Measurements from ENCODE around the gene EVL. TPM values are rescaled to one million over a fixed set of nuclear protein-coding genes. Genes with fewer than 3 reads are reported as not detected.

EVL gene
- total RNA-seq, 2 experiments from 2014 or later: 206 to 298 TPM

DNA sequence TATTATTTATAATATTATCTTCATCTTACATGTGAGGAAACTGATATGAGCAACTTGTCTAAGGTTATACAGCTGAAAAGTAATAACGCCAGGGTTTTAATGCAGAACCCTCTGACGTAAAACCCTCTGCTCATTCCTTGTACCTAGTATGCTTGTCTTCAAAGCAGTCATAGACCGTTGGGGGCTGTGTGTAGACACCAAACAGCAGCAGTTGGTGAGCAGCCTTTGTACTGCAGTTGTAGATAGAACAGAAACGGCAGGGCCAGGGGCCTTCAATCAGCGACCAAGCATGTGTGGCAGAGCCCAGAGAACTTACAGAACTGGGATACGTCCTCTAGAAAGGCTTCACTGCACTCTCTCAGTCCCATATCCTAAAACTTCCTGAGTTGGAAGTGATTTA lies 28.1 kb downstream of the EVL start:
- H3K36me3 ChIP-seq (ENCODE audit: insufficient read depth, low read length): peaks cover 91% of the 10 kb centered on the region
- TF ChIP-seq EZH2phosphoT487 (IDR thresholded peaks at IDR 0.05; ENCODE audit: borderline replicate concordance, low read depth, low read length) (no peak), CTCF (conservative IDR thresholded peaks at IDR 0.05; ENCODE audit: low read length) (no peak)
- no peak overlapping the region for H2AFZ ChIP-seq (ENCODE audit: low read length)
- no peak overlapping the region for H3K27ac ChIP-seq (ENCODE audit: low read depth, low read length, poor library complexity, severe bottlenecking)
- DNase-seq (ENCODE audit: low spot score): no peak
- no peaks in the 10 kb centered on the region for H3K9me2 ChIP-seq (ENCODE audit: insufficient read depth, low read length)
- no TSS peak for BruUV-seq (replicated peaks)
- no peaks in the 10 kb centered on the region for H3K9me3 ChIP-seq (ENCODE audit: low read length)
- H3K79me2 ChIP-seq (ENCODE audit: insufficient read depth, low read depth, low read length): peaks cover 10% of the 10 kb centered on the region; the same call in 1 of the 2 replicates
- no peak overlapping the region for H3K4me3 ChIP-seq (ENCODE audit: low read depth, low read length, poor library complexity, severe bottlenecking)
- ChIA-PET POLR2A (no interaction called here), CTCF (ENCODE audit: unreplicated experiment) (no interaction called here)
- H3K4me2 ChIP-seq (ENCODE audit: low read length): no peak overlapping the region
- no peaks in the 10 kb centered on the region for H3K4me1 ChIP-seq (ENCODE audit: insufficient read depth, low read length, poor library complexity, severe bottlenecking)
- intact Hi-C loops (cut with micrococcal nuclease; ENCODE audit: unreplicated experiment): no loop called here
- H4K20me1 ChIP-seq (ENCODE audit: insufficient read depth, low read length): no peaks in the 10 kb centered on the region

DNA sequence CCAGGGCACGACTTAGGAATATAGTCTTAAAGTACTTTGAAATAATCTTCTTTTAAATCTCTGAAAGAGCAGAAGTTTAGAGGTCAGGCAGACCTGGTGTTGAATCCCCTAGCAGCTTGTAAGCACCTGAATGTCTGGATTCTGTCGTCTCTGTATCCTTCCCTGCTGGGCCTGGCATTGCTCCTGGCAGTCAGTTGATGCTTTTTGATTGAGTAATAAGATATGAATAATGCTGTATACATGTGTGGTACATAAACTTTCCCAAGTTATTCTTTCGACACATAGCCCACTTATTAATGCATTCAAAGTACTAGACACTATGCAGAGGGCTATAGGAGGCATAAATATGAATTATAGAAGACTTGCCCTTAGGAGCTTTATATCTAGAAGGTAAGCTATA lies 31.4 kb downstream of the EVL start:
- Histone ChIP-seq H3K9me3 (ENCODE audit: low read length) (no peaks in the 10 kb centered on the region), H3K27ac (ENCODE audit: low read depth, low read length, poor library complexity, severe bottlenecking) (no peak overlapping the region), H2AFZ (ENCODE audit: low read length) (no peak overlapping the region), H3K9me2 (ENCODE audit: insufficient read depth, low read length) (no peaks in the 10 kb centered on the region), H3K4me2 (ENCODE audit: low read length) (no peak overlapping the region), H4K20me1 (ENCODE audit: insufficient read depth, low read length) (no peaks in the 10 kb centered on the region), H3K4me1 (ENCODE audit: insufficient read depth, low read length, poor library complexity, severe bottlenecking) (peaks cover 2% of the 10 kb centered on the region), H3K4me3 (ENCODE audit: low read depth, low read length, poor library complexity, severe bottlenecking) (no peak overlapping the region), H3K79me2 (ENCODE audit: insufficient read depth, low read depth, low read length) (peaks cover 10% of the 10 kb centered on the region; the same call in 1 of the 2 replicates), H3K36me3 (ENCODE audit: insufficient read depth, low read length) (peaks cover 92% of the 10 kb centered on the region)
- BruUV-seq (replicated peaks): no TSS peak
- CTCF ChIA-PET (ENCODE audit: unreplicated experiment): no interaction called here
- TF ChIP-seq CTCF (conservative IDR thresholded peaks at IDR 0.05; ENCODE audit: low read length) (no peak), EZH2phosphoT487 (IDR thresholded peaks at IDR 0.05; ENCODE audit: borderline replicate concordance, low read depth, low read length) (no peak)
- intact Hi-C loops (cut with micrococcal nuclease; ENCODE audit: unreplicated experiment): no loop called here
- no peak for DNase-seq (ENCODE audit: low spot score)
- POLR2A ChIA-PET: interaction anchor here (2.1 kb wide), 1 partner anchor 15 kb away, joined by 7 read pairs; no protein-coding TSS in a partner anchor

DNA sequence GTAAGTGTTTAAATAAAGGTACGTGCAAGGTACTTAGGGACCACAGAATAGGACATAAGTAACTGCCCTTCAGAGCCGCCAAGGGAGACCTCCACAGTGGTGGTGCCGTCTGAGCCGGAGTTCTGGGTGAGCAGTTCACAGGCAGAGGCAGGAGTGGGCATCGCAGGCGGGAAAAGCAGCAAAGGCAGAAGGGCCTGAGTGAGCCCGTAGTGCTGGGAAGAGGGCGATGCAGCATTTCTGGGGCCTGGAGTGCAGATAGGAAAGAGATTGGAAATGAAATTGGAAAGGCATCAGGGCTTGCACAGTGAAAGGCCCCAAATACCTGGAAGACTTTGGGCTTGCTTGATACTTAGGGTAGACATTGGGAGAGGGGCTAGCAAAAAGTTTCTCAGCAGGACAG lies 32.9 kb downstream of the EVL start:
- intact Hi-C loops (cut with micrococcal nuclease; ENCODE audit: unreplicated experiment): no loop called here

More for the DNA sequence above, 32.9 kb downstream of the EVL start:
- no peak for DNase-seq (ENCODE audit: low spot score)
- Histone ChIP-seq H3K9me2 (ENCODE audit: insufficient read depth, low read length) (no peaks in the 10 kb centered on the region), H3K4me3 (ENCODE audit: low read depth, low read length, poor library complexity, severe bottlenecking) (no peak overlapping the region), H3K4me1 (ENCODE audit: insufficient read depth, low read length, poor library complexity, severe bottlenecking) (peaks cover 6% of the 10 kb centered on the region), H3K4me2 (ENCODE audit: low read length) (no peak overlapping the region), H2AFZ (ENCODE audit: low read length) (no peak overlapping the region), H4K20me1 (ENCODE audit: insufficient read depth, low read length) (no peaks in the 10 kb centered on the region), H3K9me3 (ENCODE audit: low read length) (no peaks in the 10 kb centered on the region), H3K36me3 (ENCODE audit: insufficient read depth, low read length) (peaks cover 94% of the 10 kb centered on the region), H3K27ac (ENCODE audit: low read depth, low read length, poor library complexity, severe bottlenecking) (no peak overlapping the region), H3K79me2 (ENCODE audit: insufficient read depth, low read depth, low read length) (peaks cover 6% of the 10 kb centered on the region; the same call in 1 of the 2 replicates)
- no TSS peak for BruUV-seq (replicated peaks)
- POLR2A ChIA-PET: no interaction called here
- TF ChIP-seq EZH2phosphoT487 (IDR thresholded peaks at IDR 0.05; ENCODE audit: borderline replicate concordance, low read depth, low read length) (no peak), CTCF (conservative IDR thresholded peaks at IDR 0.05; ENCODE audit: low read length) (no peak)
- CTCF ChIA-PET (ENCODE audit: unreplicated experiment): no interaction called here
